Hepatocyte (in vitro differentiated cells): Measurements from ENCODE around the gene RPL13. TPM values are rescaled to one million over a fixed set of nuclear protein-coding genes. Genes with fewer than 3 reads are reported as not detected.

Experiments used
- DNase-seq: peaks from one replicate; pipeline ENCODE4 v3.0.0-alpha.2; 2016; ENCODE audit warnings: low spot score
- H2AFZ ChIP-seq: fragments of 200-600 bp; sonication (generic); 2 replicates; pipeline ENCODE4 v1.6.0; 2016; ENCODE audit warnings: antibody characterized with exemption, mild to moderate bottlenecking
- H3K27ac ChIP-seq: fragments of 200-600 bp; sonication (generic); 2 replicates; pipeline ENCODE4 v1.5.1; 2016; ENCODE audit warnings: mild to moderate bottlenecking
- H3K27me3 ChIP-seq: fragments of 200-600 bp; sonication (generic); 2 replicates; pipeline ENCODE4 v1.6.1; 2016
- H3K36me3 ChIP-seq: fragments of 200-600 bp; sonication (generic); replicated peaks from 2 replicates; pipeline ENCODE4 v1.5.1; 2016; ENCODE audit warnings: low read depth; ENCODE audit not compliant: insufficient read depth
- H3K4me1 ChIP-seq: fragments of 200-600 bp; sonication (generic); 2 replicates; pipeline ENCODE4 v1.5.1; 2016; ENCODE audit warnings: mild to moderate bottlenecking, moderate library complexity; ENCODE audit not compliant: insufficient read depth
- H3K4me2 ChIP-seq: fragments of 200-600 bp; sonication (generic); 2 replicates; pipeline ENCODE4 v1.6.0; 2016
- H3K4me3 ChIP-seq: fragments of 200-600 bp; sonication (generic); 2 replicates; pipeline ENCODE4 v1.5.1; 2016; ENCODE audit warnings: mild to moderate bottlenecking
- H3K79me2 ChIP-seq: fragments of 200-600 bp; sonication (generic); 2 replicates; pipeline ENCODE4 v1.6.0; 2017; ENCODE audit warnings: mild to moderate bottlenecking
- H3K9me2 ChIP-seq: fragments of 200-600 bp; sonication (generic); replicated peaks from 2 replicates; pipeline ENCODE4 v1.6.0; 2017; ENCODE audit warnings: mild to moderate bottlenecking; ENCODE audit not compliant: insufficient read depth
- H3K9me3 ChIP-seq: fragments of 200-600 bp; sonication (generic); 2 replicates; pipeline ENCODE4 v1.5.1; 2016; ENCODE audit warnings: low read depth, mild to moderate bottlenecking
- H4K20me1 ChIP-seq: fragments of 200-600 bp; sonication (generic); 2 replicates; pipeline ENCODE4 v1.6.0; 2016; ENCODE audit warnings: mild to moderate bottlenecking; ENCODE audit not compliant: insufficient read depth, poor library complexity, severe bottlenecking
- EZH2 ChIP-seq: fragments of 200-600 bp; sonication (generic); IDR thresholded peaks from 2 replicates; pipeline ENCODE4 v1.6.1; 2016; ENCODE audit warnings: antibody characterized with exemption, mild to moderate bottlenecking, borderline replicate concordance
- EZH2phosphoT487 ChIP-seq: fragments of 200-600 bp; sonication (generic); IDR thresholded peaks from one replicate; pipeline ENCODE4 v1.6.1; 2018; ENCODE audit warnings: antibody characterized with exemption, mild to moderate bottlenecking, low read depth, moderate library complexity; ENCODE audit not compliant: unreplicated experiment, severe bottlenecking
- WGBS: methylation state at CpG from one replicate; pipeline ENCODE4 v1.1.6; 2016; ENCODE audit warnings: low lambda C conversion rate; ENCODE audit errors: missing lambda C conversion rate; 5-methylcytosine and 5-hydroxymethylcytosine counted together
- polyA plus RNA-seq: library from polyadenylated mRNA; unstranded; fragments of >200 nt; fragmentation: Nextera tagmentation; extraction: Ambion mirVana; gene quantifications from 2 replicates; pipeline ENCODE4 v1.2.1, GENCODE V29; 2016
- total RNA-seq: library from RNA; depleted of rRNA; stranded (reverse); fragments of >200 nt; gene quantifications from 2 replicates; pipeline ENCODE4 v1.2.3, GENCODE V29; 2014
- TF ChIP-seq, protein P1 (sequence below): fragments of 200-600 bp; sonication (generic); IDR thresholded peaks from 2 replicates; pipeline ENCODE4 v1.5.1; 2016; ENCODE audit warnings: antibody characterized with exemption, mild to moderate bottlenecking; ENCODE audit not compliant: poor library complexity

RPL13 gene
- total and polyA plus RNA-seq, 2 experiments from 2014 or later = 1,312 to 4,787 TPM

- DNase-seq = no peak
- 98% methylated on average over 20 of the region's 20 CpGs for WGBS
- no peaks in the 10 kb centered on the region for H3K36me3 ChIP-seq
Observed at GRCh38 chr16:89547860-89548259, 12.6 kb upstream of the RPL13 start.

GRCh38 chr16:89548344-89549006 lies 12.0 kb upstream of the RPL13 start:
- WGBS = 94% methylated on average over 28 of the region's 28 CpGs
- Histone ChIP-seq H3K4me3 (no peak overlapping the region), H3K9me2 (no peaks in the 10 kb centered on the region), H3K79me2 (no peaks in the 10 kb centered on the region), H3K4me2 (no peak overlapping the region), H3K4me1 (peaks cover 7% of the 10 kb centered on the region), H3K27me3 (no peaks in the 10 kb centered on the region), H3K9me3 (no peaks in the 10 kb centered on the region), H3K27ac (no peak overlapping the region), H2AFZ (no peak overlapping the region), H3K36me3 (no peaks in the 10 kb centered on the region), H4K20me1 (no peaks in the 10 kb centered on the region)
- DNase-seq = no peak
- TF ChIP-seq EZH2 (no peak), EZH2phosphoT487 (no peak)
- TF ChIP-seq, protein P1, sequence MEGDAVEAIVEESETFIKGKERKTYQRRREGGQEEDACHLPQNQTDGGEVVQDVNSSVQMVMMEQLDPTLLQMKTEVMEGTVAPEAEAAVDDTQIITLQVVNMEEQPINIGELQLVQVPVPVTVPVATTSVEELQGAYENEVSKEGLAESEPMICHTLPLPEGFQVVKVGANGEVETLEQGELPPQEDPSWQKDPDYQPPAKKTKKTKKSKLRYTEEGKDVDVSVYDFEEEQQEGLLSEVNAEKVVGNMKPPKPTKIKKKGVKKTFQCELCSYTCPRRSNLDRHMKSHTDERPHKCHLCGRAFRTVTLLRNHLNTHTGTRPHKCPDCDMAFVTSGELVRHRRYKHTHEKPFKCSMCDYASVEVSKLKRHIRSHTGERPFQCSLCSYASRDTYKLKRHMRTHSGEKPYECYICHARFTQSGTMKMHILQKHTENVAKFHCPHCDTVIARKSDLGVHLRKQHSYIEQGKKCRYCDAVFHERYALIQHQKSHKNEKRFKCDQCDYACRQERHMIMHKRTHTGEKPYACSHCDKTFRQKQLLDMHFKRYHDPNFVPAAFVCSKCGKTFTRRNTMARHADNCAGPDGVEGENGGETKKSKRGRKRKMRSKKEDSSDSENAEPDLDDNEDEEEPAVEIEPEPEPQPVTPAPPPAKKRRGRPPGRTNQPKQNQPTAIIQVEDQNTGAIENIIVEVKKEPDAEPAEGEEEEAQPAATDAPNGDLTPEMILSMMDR = no peak

More at GRCh38 chr16:89547860-89548259, 12.6 kb upstream of the RPL13 start:
- no peak overlapping the region for H2AFZ ChIP-seq
- no peak overlapping the region for H3K27ac ChIP-seq
- H3K4me2 ChIP-seq = no peak overlapping the region
- H3K4me1 ChIP-seq = peaks cover 7% of the 10 kb centered on the region
- H3K9me3 ChIP-seq = no peaks in the 10 kb centered on the region
- H3K9me2 ChIP-seq = no peaks in the 10 kb centered on the region
- no peaks in the 10 kb centered on the region for H3K79me2 ChIP-seq
- H3K27me3 ChIP-seq = no peaks in the 10 kb centered on the region
- TF ChIP-seq EZH2 (no peak), EZH2phosphoT487 (no peak)
- TF ChIP-seq, protein P1 = no peak
- no peaks in the 10 kb centered on the region for H4K20me1 ChIP-seq
- H3K4me3 ChIP-seq = no peak overlapping the region

- Histone ChIP-seq H4K20me1 (no peaks in the 10 kb centered on the region), H3K9me3 (no peaks in the 10 kb centered on the region), H3K27me3 (no peaks in the 10 kb centered on the region), H3K4me2 (no peak overlapping the region), H3K4me1 (peaks cover 7% of the 10 kb centered on the region), H3K27ac (no peak overlapping the region), H3K36me3 (no peaks in the 10 kb centered on the region), H2AFZ (no peak overlapping the region), H3K79me2 (no peaks in the 10 kb centered on the region), H3K4me3 (no peak overlapping the region), H3K9me2 (no peaks in the 10 kb centered on the region)
- DNase-seq = no peak
- WGBS = 96% methylated on average over 10 of the region's 10 CpGs
- TF ChIP-seq, protein P1 = no peak
- TF ChIP-seq EZH2phosphoT487 (no peak), EZH2 (no peak)
Observed at GRCh38 chr16:89549007-89549700, 11.3 kb upstream of the RPL13 start.
